OCI-LY7 (cell line): ENCODE data around the gene TXNRD1. TPM values are rescaled to one million over a fixed set of nuclear protein-coding genes. Genes with fewer than 3 reads are reported as not detected.

Experiments
- BruUV-seq: library from RNA; stranded (reverse); fragments of 400-500 nt; replicated peaks from 2 replicates; lab custom pipeline; 2021; lab: Mats Ljungman, UMichigan
- CTCF ChIA-PET: fragments of 300-600 bp; sonication (Branson Sonifier 250); formaldehyde crosslinking; loops from one replicate; lab custom pipeline; 2022; ENCODE audit warnings: antibody characterized with exemption; ENCODE audit not compliant: unreplicated experiment; lab: Charles Lee
- POLR2A ChIA-PET: fragments of 300-600 bp; sonication (Branson Sonifier 250); formaldehyde crosslinking; loops from one replicate; lab custom pipeline; 2022; ENCODE audit warnings: antibody characterized with exemption; lab: Charles Lee
- DNase-seq: peaks from one replicate; pipeline ENCODE4 v3.0.0-alpha.2; 2015; ENCODE audit warnings: low spot score
- H2AFZ ChIP-seq: fragments of 200-600 bp; sonication (generic), shearing (Covaris generic); 2 replicates; pipeline ENCODE4 v1.6.1; 2014; ENCODE audit warnings: mild to moderate bottlenecking, antibody characterized with exemption, low read length, moderate library complexity
- H3K27ac ChIP-seq: fragments of 200-600 bp; sonication (generic); 2 replicates; pipeline ENCODE4 v1.5.1; 2014; ENCODE audit warnings: mixed run types, low read depth, mild to moderate bottlenecking, moderate library complexity, low read length, inconsistent platforms; ENCODE audit not compliant: poor library complexity, severe bottlenecking
- H3K36me3 ChIP-seq: fragments of 200-600 bp; sonication (generic); 2 replicates; pipeline ENCODE4 v1.6.1; 2014; ENCODE audit warnings: mild to moderate bottlenecking, antibody characterized with exemption, low read length, moderate library complexity, mixed read lengths; ENCODE audit not compliant: insufficient read depth
- H3K4me1 ChIP-seq: fragments of 200-600 bp; sonication (generic); 2 replicates; pipeline ENCODE4 v1.5.1; 2014; ENCODE audit warnings: mild to moderate bottlenecking, low read length; ENCODE audit not compliant: insufficient read depth, poor library complexity, severe bottlenecking
- H3K4me2 ChIP-seq: fragments of 200-600 bp; sonication (generic); 2 replicates; pipeline ENCODE4 v1.6.1; 2014; ENCODE audit warnings: mild to moderate bottlenecking, low read length
- H3K4me3 ChIP-seq: fragments of 200-600 bp; sonication (generic); 2 replicates; pipeline ENCODE4 v1.5.1; 2014; ENCODE audit warnings: mild to moderate bottlenecking, low read depth, low read length; ENCODE audit not compliant: poor library complexity, severe bottlenecking
- H3K79me2 ChIP-seq: fragments of 200-600 bp; sonication (generic); 2 replicates; pipeline ENCODE4 v1.6.1; 2016; ENCODE audit warnings: low read depth, mild to moderate bottlenecking, low read length, moderate library complexity, mixed read lengths; ENCODE audit not compliant: insufficient read depth
- H3K9me2 ChIP-seq: fragments of 200-600 bp; sonication (generic); 2 replicates; pipeline ENCODE4 v1.6.1; 2016; ENCODE audit warnings: mild to moderate bottlenecking, low read length, mixed read lengths; ENCODE audit not compliant: insufficient read depth
- H3K9me3 ChIP-seq: fragments of 200-600 bp; sonication (generic); 2 replicates; pipeline ENCODE4 v1.6.1; 2014; ENCODE audit warnings: mild to moderate bottlenecking, mixed run types, low read length, mixed read lengths
- H4K20me1 ChIP-seq: fragments of 200-600 bp; sonication (generic); 2 replicates; pipeline ENCODE4 v1.6.1; 2014; ENCODE audit warnings: mild to moderate bottlenecking, antibody characterized with exemption, low read length, moderate library complexity, mixed read lengths; ENCODE audit not compliant: insufficient read depth
- CTCF ChIP-seq: fragments of 200-600 bp; sonication (generic); conservative IDR thresholded peaks from 2 replicates; pipeline ENCODE4 v1.5.1; 2014; ENCODE audit warnings: mild to moderate bottlenecking, antibody characterized with exemption, low read length, moderate library complexity, mixed read lengths
- EZH2phosphoT487 ChIP-seq: fragments of 200-600 bp; sonication (generic); IDR thresholded peaks from 2 replicates; pipeline ENCODE4 v1.6.1; 2018; ENCODE audit warnings: low read depth, borderline replicate concordance, mild to moderate bottlenecking, mixed run types, antibody characterized with exemption, low read length, moderate library complexity, mixed read lengths
- intact Hi-C: fragments of 100-400 bp; cut with micrococcal nuclease; formaldehyde crosslinking; loops from one replicate; pipeline ENCODE4 v1.10.0; 2022; ENCODE audit not compliant: unreplicated experiment
- total RNA-seq, 2 experiments: library from RNA; depleted of rRNA in 1 of 2; stranded (reverse); fragments of >200 nt in 1 of 2; shearing (Covaris generic) in 1 of 2; gene quantifications; 2 replicates each; pipeline ENCODE4 v1.2.3, GENCODE V29; 2014 to 2022

The TXNRD1 gene
- total RNA-seq, 2 experiments from 2014 or later, result 117 to 132 TPM

GRCh38 chr12:104258476-104259067, 43.0 kb downstream of the TXNRD1 start:
- Histone ChIP-seq H3K4me2 (no peak overlapping the region), H3K4me1 (peaks cover under 1% of the 10 kb centered on the region), H3K9me2 (no peaks in the 10 kb centered on the region), H3K27ac (no peak overlapping the region), H3K79me2 (no peaks in the 10 kb centered on the region), H3K36me3 (no peaks in the 10 kb centered on the region), H3K9me3 (no peaks in the 10 kb centered on the region), H2AFZ (no peak overlapping the region), H3K4me3 (no peak overlapping the region), H4K20me1 (no peaks in the 10 kb centered on the region)
- no peak for TF ChIP-seq CTCF
- no peak for TF ChIP-seq EZH2phosphoT487
- ChIA-PET POLR2A (interaction anchor here (0.7 kb wide), 1 partner anchor 142 kb away, joined by 5 read pairs; no protein-coding TSS in a partner anchor), CTCF (no interaction called here)
- no peak for DNase-seq
- intact Hi-C loops, result no loop called here
- BruUV-seq, result no TSS peak

DNA sequence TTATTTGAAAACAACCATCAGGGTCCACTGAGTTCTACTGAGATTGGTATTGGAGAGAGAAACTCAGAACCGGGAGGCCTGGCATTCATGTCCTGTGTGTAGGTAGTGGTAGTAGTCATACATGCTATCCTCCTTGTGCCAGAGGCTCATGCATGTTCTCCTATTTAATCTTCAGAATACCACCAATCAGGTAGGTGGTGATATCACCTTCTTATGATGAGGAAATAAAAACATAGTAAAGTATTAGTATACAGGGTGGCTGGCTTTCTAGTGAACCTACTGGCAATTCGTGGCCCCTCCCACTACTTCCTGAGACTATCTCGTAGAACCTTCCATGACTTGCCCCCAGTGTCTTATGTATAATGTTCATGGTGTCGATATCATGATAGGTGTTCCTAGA, 47.4 kb downstream of the TXNRD1 start:
- CTCF ChIA-PET, result no interaction called here
- H3K4me2 ChIP-seq, result no peak overlapping the region
- no peak for DNase-seq
- BruUV-seq, result no TSS peak
- no peaks in the 10 kb centered on the region for H4K20me1 ChIP-seq
- TF ChIP-seq EZH2phosphoT487, result no peak
- no peak for TF ChIP-seq CTCF
- H3K4me3 ChIP-seq, result no peak overlapping the region
- no peak overlapping the region for H2AFZ ChIP-seq
- no peak overlapping the region for H3K27ac ChIP-seq
- POLR2A ChIA-PET, result interaction anchor here (0.7 to 0.8 kb wide), 2 partner anchors 48 to 77 kb away, joined by 3 read pairs; no protein-coding TSS in a partner anchor
- H3K9me3 ChIP-seq, result no peaks in the 10 kb centered on the region
- no peaks in the 10 kb centered on the region for H3K79me2 ChIP-seq
- H3K36me3 ChIP-seq, result no peaks in the 10 kb centered on the region
- intact Hi-C loops, result no loop called here
- H3K9me2 ChIP-seq, result no peaks in the 10 kb centered on the region
- no peaks in the 10 kb centered on the region for H3K4me1 ChIP-seq
